HCT116 (cell line): ENCODE data around the gene TBC1D2. TPM values are rescaled to one million over a fixed set of nuclear protein-coding genes. Genes with fewer than 3 reads are reported as not detected.
A peak's percentile ranks its signal among the peaks of the same experiment; 100 is the strongest.

Source experiments
- ATAC-seq: fragments of 200-7000 bp; cut with Tn5 transposase; 2 replicates; pipeline ENCODE4 v1.9.1; 2020; ENCODE audit warnings: mild to moderate bottlenecking, moderate library complexity
- BruUV-seq: library from RNA; stranded (reverse); fragments of 400-500 nt; replicated peaks from 2 replicates; lab custom pipeline; 2021; lab: Mats Ljungman, UMichigan
- CTCF ChIA-PET: fragments of 300-600 bp; sonication (Branson Sonifier 250); formaldehyde crosslinking; loops from one replicate; lab custom pipeline; 2021; ENCODE audit warnings: antibody characterized with exemption; lab: Charles Lee
- POLR2A ChIA-PET: fragments of 300-600, 350-600 bp; sonication (Branson Sonifier 250); formaldehyde crosslinking; loops from one replicate; lab custom pipeline; 2021; ENCODE audit warnings: antibody characterized with exemption; lab: Charles Lee
- RAD21 ChIA-PET, 2 experiments: fragments of 300-600 bp; sonication (Branson Sonifier 250); formaldehyde crosslinking; loops; one replicate each; lab custom pipeline; 2023; ENCODE audit warnings: low total read pairs in 2 of 2; ENCODE audit not compliant: uncharacterized antibody in 2 of 2, unreplicated experiment in 2 of 2, low non-redundant PET in 1 of 2; lab: Charles Lee
- DNase-seq: peaks from one replicate; pipeline ENCODE4 v3.0.0-alpha.2; 2010; ENCODE audit warnings: low read depth, low spot score
- H2AFZ ChIP-seq: fragments of 200-600 bp; shearing (Covaris generic), sonication (generic); 2 replicates; pipeline ENCODE4 v1.6.1; 2017; ENCODE audit warnings: low read depth, mixed run types, mixed read lengths, antibody characterized with exemption, low read length; ENCODE audit not compliant: poor library complexity, severe bottlenecking
- H3K27ac ChIP-seq: 2 replicates; pipeline ENCODE4 v1.5.1; 2012; ENCODE audit warnings: low read depth, low read length
- H3K27me3 ChIP-seq: fragments of 200-600 bp; sonication (generic); 2 replicates; pipeline ENCODE4 v1.6.1; 2016; ENCODE audit warnings: mixed run types, low read length, mixed read lengths; ENCODE audit not compliant: insufficient read depth
- H3K36me3 ChIP-seq, 2 experiments: fragments of 200-500 bp in 1 of 2; fragments of 200-600 bp in 1 of 2; sonication (Bioruptor generic) in 1 of 2; sonication (generic) in 1 of 2; 2 replicates each; pipeline versions ENCODE4 v1.5.1 to v1.6.1; 2014 to 2016; ENCODE audit warnings: low read length in 2 of 2, inconsistent platforms in 1 of 2, mixed read lengths in 1 of 2, mixed run types in 1 of 2; ENCODE audit not compliant: insufficient read depth in 2 of 2, control insufficient read depth in 1 of 2
- H3K4me1 ChIP-seq, 2 experiments: fragments of 200-600 bp in 1 of 2; sonication (generic) in 1 of 2; 2 replicates each; pipeline versions ENCODE4 v1.5.1 to v1.6.1; 2012 to 2017; ENCODE audit warnings: low read length in 2 of 2, inconsistent platforms in 1 of 2, mild to moderate bottlenecking in 1 of 2, mixed read lengths in 1 of 2, mixed run types in 1 of 2, moderate library complexity in 1 of 2; ENCODE audit not compliant: insufficient read depth in 2 of 2, control insufficient read depth in 1 of 2
- H3K4me2 ChIP-seq: fragments of 200-600 bp; sonication (generic); 2 replicates; pipeline ENCODE4 v1.6.1; 2017; ENCODE audit warnings: mixed run types, low read length, mixed read lengths
- H3K4me3 ChIP-seq, 2 experiments: fragments of 200-600 bp in 1 of 2; sonication (generic) in 1 of 2; replicated peaks in 1 of 2; 2 replicates each; pipeline ENCODE4 v1.5.1; 2011 to 2016; ENCODE audit warnings: low read length in 2 of 2, control low read depth in 1 of 2, low read depth in 1 of 2, mild to moderate bottlenecking in 1 of 2, mixed read lengths in 1 of 2, mixed run types in 1 of 2
- H3K79me2 ChIP-seq: fragments of 200-600 bp; sonication (generic); 2 replicates; pipeline ENCODE4 v1.6.1; 2017; ENCODE audit warnings: mild to moderate bottlenecking, mixed run types, low read length, moderate library complexity, mixed read lengths; ENCODE audit not compliant: insufficient read depth
- H3K9ac ChIP-seq: fragments of 200-600 bp; sonication (generic); 2 replicates; pipeline ENCODE4 v1.6.1; 2016; ENCODE audit warnings: low read length, mixed read lengths
- H3K9me2 ChIP-seq: fragments of 200-600 bp; sonication (generic), shearing (Covaris generic); 2 replicates; pipeline ENCODE4 v1.6.1; 2017; ENCODE audit warnings: mixed run types, mild to moderate bottlenecking, moderate library complexity; ENCODE audit not compliant: insufficient read depth
- H3K9me3 ChIP-seq, 2 experiments: fragments of 200-500 bp in 1 of 2; fragments of 200-600 bp in 1 of 2; sonication (Bioruptor generic) in 1 of 2; sonication (generic) in 1 of 2; 2 replicates each; pipeline ENCODE4 v1.6.1; 2014 to 2017; ENCODE audit warnings: low read length in 2 of 2, mixed read lengths in 2 of 2, inconsistent platforms in 1 of 2, low read depth in 1 of 2, mild to moderate bottlenecking in 1 of 2, mixed run types in 1 of 2, moderate library complexity in 1 of 2; ENCODE audit not compliant: control insufficient read depth in 1 of 2, insufficient read depth in 1 of 2
- H4K20me1 ChIP-seq: fragments of 200-600 bp; sonication (generic), shearing (Covaris generic); 2 replicates; pipeline ENCODE4 v1.6.1; 2017; ENCODE audit warnings: mixed run types, mild to moderate bottlenecking, moderate library complexity; ENCODE audit not compliant: insufficient read depth
- ATF3 ChIP-seq: IDR thresholded peaks from 2 replicates; pipeline ENCODE4 v1.6.1; 2012
- CEBPB ChIP-seq: IDR thresholded peaks from 2 replicates; pipeline ENCODE4 v1.6.1; 2012; ENCODE audit warnings: low read depth
- FOSL1 ChIP-seq: IDR thresholded peaks from 2 replicates; pipeline ENCODE4 v1.6.1; 2012; ENCODE audit warnings: low read depth
- POLR2AphosphoS5 ChIP-seq: IDR thresholded peaks from 2 replicates; pipeline ENCODE4 v1.6.1; 2011; ENCODE audit warnings: mild to moderate bottlenecking, low read depth, low read length, moderate library complexity
- RAD21 ChIP-seq: IDR thresholded peaks from 2 replicates; pipeline ENCODE4 v1.6.1; 2012; ENCODE audit warnings: low read depth, mild to moderate bottlenecking
- SIN3A ChIP-seq: IDR thresholded peaks from 2 replicates; pipeline ENCODE4 v1.6.1; 2012; ENCODE audit warnings: low read depth
- SP1 ChIP-seq: IDR thresholded peaks from 2 replicates; pipeline ENCODE4 v1.6.1; 2012; ENCODE audit warnings: low read depth
- YY1 ChIP-seq: IDR thresholded peaks from 2 replicates; pipeline ENCODE4 v1.6.1; 2011; ENCODE audit warnings: low read length, low read depth, moderate library complexity, mild to moderate bottlenecking; ENCODE audit not compliant: insufficient replicate concordance; ENCODE audit errors: extremely low read depth
- ZBTB33 ChIP-seq: IDR thresholded peaks from 2 replicates; pipeline ENCODE4 v1.6.1; 2011; ENCODE audit warnings: mild to moderate bottlenecking, low read length, moderate library complexity; ENCODE audit not compliant: insufficient replicate concordance; ENCODE audit errors: extremely low read depth
- ZFX ChIP-seq: fragments of 450-650 bp; IDR thresholded peaks from 2 replicates; pipeline ENCODE4 v1.6.1; 2017
- ZNF274 ChIP-seq: fragments of 200-500 bp; sonication (Bioruptor generic); IDR thresholded peaks from 2 replicates; pipeline ENCODE4 v1.6.1; 2014; ENCODE audit warnings: mild to moderate bottlenecking, low read depth, low read length, inconsistent platforms
- intact Hi-C: fragments of 100-400 bp; cut with micrococcal nuclease; formaldehyde crosslinking; loops from 2 replicates; pipeline ENCODE4 v1.10.0; 2022
- total RNA-seq: library from RNA; stranded (reverse); gene quantifications from one replicate; pipeline ENCODE4 v1.2.1, GENCODE V29; 2021; ENCODE audit not compliant: unreplicated experiment
- TF ChIP-seq, protein P1 (sequence below): IDR thresholded peaks from 2 replicates; pipeline ENCODE4 v1.6.1; 2012
- TF ChIP-seq, protein P2 (sequence below), 3 experiments: fragments of 200-600 bp in 1 of 3; sonication (generic) in 1 of 3; IDR thresholded peaks in 2 of 3; conservative IDR thresholded peaks in 1 of 3; 2 replicates each; pipeline ENCODE4 v1.5.1; 2012 to 2017; ENCODE audit warnings: low read depth in 2 of 3, low read length in 2 of 3, antibody characterized with exemption in 1 of 3, borderline replicate concordance in 1 of 3, control low read depth in 1 of 3, mild to moderate bottlenecking in 1 of 3, mixed read lengths in 1 of 3, mixed run types in 1 of 3, moderate library complexity in 1 of 3; ENCODE audit not compliant: insufficient read depth in 1 of 3

TBC1D2 gene
- total RNA-seq, 1 experiment from 2014 or later: 9.8 TPM

DNA sequence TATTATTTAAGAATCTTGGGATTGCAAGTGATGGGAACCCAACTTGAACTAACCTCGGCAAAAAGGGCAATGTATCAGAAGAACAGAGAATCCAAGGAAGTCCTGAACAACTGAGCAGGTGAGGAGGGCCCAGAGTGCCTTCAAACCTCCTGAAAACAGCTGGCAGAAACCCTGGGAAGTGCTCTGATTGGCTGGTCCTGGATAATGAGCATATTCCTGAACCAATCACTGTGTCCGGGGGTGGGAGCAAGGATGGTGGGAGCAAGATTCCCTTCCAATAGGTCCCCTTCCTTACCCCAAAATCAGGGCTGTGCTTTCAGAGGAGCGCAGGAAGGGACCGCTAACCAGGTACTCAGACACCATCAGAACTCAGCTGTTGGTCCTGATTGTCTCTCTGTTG lies 31.9 kb upstream of the TBC1D2 start:
- ChIA-PET POLR2A (no interaction called here), CTCF (no interaction called here), RAD21 (no interaction called here)
- Histone ChIP-seq H3K79me2 (no peaks in the 10 kb centered on the region), H4K20me1 (no peaks in the 10 kb centered on the region), H3K4me3 (no peak overlapping the region), H3K9me2 (no peaks in the 10 kb centered on the region), H3K27me3 (no peaks in the 10 kb centered on the region), H3K36me3 (no peaks in the 10 kb centered on the region), H2AFZ (no peak overlapping the region), H3K27ac (no peak overlapping the region), H3K9ac (no peak overlapping the region), H3K4me2 (no peak overlapping the region), H3K9me3 (no peaks in the 10 kb centered on the region), H3K4me1 (peaks cover 0 to 10% of the 10 kb centered on the region in 2 experiments; a peak in 2 of 4 replicates)
- no peak for DNase-seq
- TF ChIP-seq SP1: peak; percentile 53
- no peak for TF ChIP-seq ZFX
- no TSS peak for BruUV-seq
- intact Hi-C loops: no loop called here
- ATAC-seq: peak; percentile 72

- H4K20me1 ChIP-seq: no peaks in the 10 kb centered on the region
- ChIA-PET RAD21 (no interaction called here), CTCF (no interaction called here), POLR2A (no interaction called here)
- TF ChIP-seq ATF3: no peak
- TF ChIP-seq RAD21: no peak
- no peak for TF ChIP-seq POLR2AphosphoS5
- TF ChIP-seq, protein P1, sequence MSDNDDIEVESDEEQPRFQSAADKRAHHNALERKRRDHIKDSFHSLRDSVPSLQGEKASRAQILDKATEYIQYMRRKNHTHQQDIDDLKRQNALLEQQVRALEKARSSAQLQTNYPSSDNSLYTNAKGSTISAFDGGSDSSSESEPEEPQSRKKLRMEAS: no peak
- TF ChIP-seq, protein P2, sequence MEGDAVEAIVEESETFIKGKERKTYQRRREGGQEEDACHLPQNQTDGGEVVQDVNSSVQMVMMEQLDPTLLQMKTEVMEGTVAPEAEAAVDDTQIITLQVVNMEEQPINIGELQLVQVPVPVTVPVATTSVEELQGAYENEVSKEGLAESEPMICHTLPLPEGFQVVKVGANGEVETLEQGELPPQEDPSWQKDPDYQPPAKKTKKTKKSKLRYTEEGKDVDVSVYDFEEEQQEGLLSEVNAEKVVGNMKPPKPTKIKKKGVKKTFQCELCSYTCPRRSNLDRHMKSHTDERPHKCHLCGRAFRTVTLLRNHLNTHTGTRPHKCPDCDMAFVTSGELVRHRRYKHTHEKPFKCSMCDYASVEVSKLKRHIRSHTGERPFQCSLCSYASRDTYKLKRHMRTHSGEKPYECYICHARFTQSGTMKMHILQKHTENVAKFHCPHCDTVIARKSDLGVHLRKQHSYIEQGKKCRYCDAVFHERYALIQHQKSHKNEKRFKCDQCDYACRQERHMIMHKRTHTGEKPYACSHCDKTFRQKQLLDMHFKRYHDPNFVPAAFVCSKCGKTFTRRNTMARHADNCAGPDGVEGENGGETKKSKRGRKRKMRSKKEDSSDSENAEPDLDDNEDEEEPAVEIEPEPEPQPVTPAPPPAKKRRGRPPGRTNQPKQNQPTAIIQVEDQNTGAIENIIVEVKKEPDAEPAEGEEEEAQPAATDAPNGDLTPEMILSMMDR (IDR thresholded peaks at IDR 0.05 in 2 of 3, conservative IDR thresholded peaks at IDR 0.05 in 1 of 3; ENCODE audit: borderline replicate concordance in 1 of 3, insufficient read depth in 1 of 3, low read depth in 2 of 3, low read length in 2 of 3): no peak
- no peak for TF ChIP-seq FOSL1
- no peak for TF ChIP-seq ZNF274
- TF ChIP-seq YY1: no peak
- no peak for TF ChIP-seq SP1
- TF ChIP-seq CEBPB: no peak
- no peak for TF ChIP-seq SIN3A
- TF ChIP-seq ZBTB33: no peak
- H3K9me2 ChIP-seq: no peaks in the 10 kb centered on the region
- BruUV-seq: no TSS peak
- no peaks in the 10 kb centered on the region for H3K79me2 ChIP-seq
- no peak overlapping the region for H3K4me2 ChIP-seq
- no peak for ATAC-seq
- peaks cover 0 to 10% of the 10 kb centered on the region in 2 experiments; a peak in 2 of 4 replicates for H3K4me1 ChIP-seq
- no peak overlapping the region for H2AFZ ChIP-seq
- H3K27me3 ChIP-seq: no peaks in the 10 kb centered on the region
- H3K9ac ChIP-seq: no peak overlapping the region
- no peaks in the 10 kb centered on the region for H3K36me3 ChIP-seq
- intact Hi-C loops: no loop called here
- H3K4me3 ChIP-seq: no peak overlapping the region
- no peaks in the 10 kb centered on the region for H3K9me3 ChIP-seq
- no peak for DNase-seq
- no peak overlapping the region for H3K27ac ChIP-seq
These were observed 30.0 kb upstream of the TBC1D2 start for GRCh38 chr9:98285446-98285845.
